GM12878 (cell line): ENCODE measurements around the gene COL11A2.

Experiments used
- CEBPB ChIP-seq, 2 experiments: fragments of 150-350 bp in 1 of 2; IDR thresholded peaks; 2 replicates each; pipeline ENCODE4 v1.6.1; 2012 to 2014; ENCODE audit warnings: low read depth in 2 of 2, low read length in 2 of 2, borderline replicate concordance in 1 of 2, inconsistent platforms in 1 of 2
- CTCF ChIP-seq, 3 experiments: IDR thresholded peaks in 2 of 3; conservative IDR thresholded peaks in 1 of 3; 2 replicates each; pipeline ENCODE4 v1.5.1; 2011; ENCODE audit warnings: low read depth in 3 of 3, low read length in 3 of 3, mild to moderate bottlenecking in 3 of 3, control low read depth in 2 of 3, moderate library complexity in 2 of 3, inconsistent platforms in 1 of 3, mixed read lengths in 1 of 3; ENCODE audit not compliant: control insufficient read depth in 2 of 3, insufficient read depth in 1 of 3; ENCODE audit errors: extremely low read depth in 1 of 3
- EP300 ChIP-seq, 2 experiments: fragments of 150-350 bp in 1 of 2; IDR thresholded peaks; 2 replicates each; pipeline ENCODE4 v1.6.1; 2011 to 2012; ENCODE audit warnings: low read depth in 2 of 2, low read length in 2 of 2, borderline replicate concordance in 1 of 2, improper control_type of control experiment in 1 of 2, inconsistent platforms in 1 of 2; ENCODE audit not compliant: control insufficient read depth in 1 of 2
- IRF3 ChIP-seq: fragments of 450-650 bp; IDR thresholded peaks from 2 replicates; pipeline ENCODE4 v1.6.1; 2014; ENCODE audit warnings: mild to moderate bottlenecking
- MAX ChIP-seq: IDR thresholded peaks from 2 replicates; pipeline ENCODE4 v1.6.1; 2012; ENCODE audit warnings: low read depth, low read length, improper control_type of control experiment
- POLR2AphosphoS5 ChIP-seq: IDR thresholded peaks from 2 replicates; pipeline ENCODE4 v1.6.1; 2011; ENCODE audit warnings: mild to moderate bottlenecking, low read length, inconsistent platforms
- REST ChIP-seq: IDR thresholded peaks from 2 replicates; pipeline ENCODE4 v1.6.1; 2012; ENCODE audit warnings: mild to moderate bottlenecking, low read depth, low read length
- SUPT20H ChIP-seq: IDR thresholded peaks from 2 replicates; pipeline ENCODE4 v1.6.1; 2011; ENCODE audit warnings: low read depth, mild to moderate bottlenecking, low read length, moderate library complexity, borderline replicate concordance; ENCODE audit not compliant: control insufficient read depth
- TAF1 ChIP-seq: IDR thresholded peaks from 2 replicates; pipeline ENCODE4 v1.6.1; 2011; ENCODE audit warnings: mild to moderate bottlenecking, low read depth, low read length, borderline replicate concordance
- USF2 ChIP-seq: IDR thresholded peaks from 2 replicates; pipeline ENCODE4 v1.6.1; 2011; ENCODE audit warnings: low read depth, low read length, improper control_type of control experiment, borderline replicate concordance

- no peak for TF ChIP-seq EP300 (IDR thresholded peaks at IDR 0.05; ENCODE audit: borderline replicate concordance in 1 of 2, control insufficient read depth in 1 of 2, low read depth in 2 of 2, low read length in 2 of 2)
- no peak for TF ChIP-seq CTCF (IDR thresholded peaks at IDR 0.05 in 2 of 3, conservative IDR thresholded peaks at IDR 0.05 in 1 of 3; ENCODE audit: control insufficient read depth in 2 of 3, extremely low read depth in 1 of 3, insufficient read depth in 1 of 3, low read depth in 3 of 3, low read length in 3 of 3)
- no peak for TF ChIP-seq USF2
- TF ChIP-seq CEBPB (IDR thresholded peaks at IDR 0.05; ENCODE audit: borderline replicate concordance in 1 of 2, low read depth in 2 of 2, low read length in 2 of 2), result no peak
- no peak for TF ChIP-seq MAX
- TF ChIP-seq IRF3, result no peak
- no peak for TF ChIP-seq TAF1
- TF ChIP-seq REST, result no peak
- no peak for TF ChIP-seq SUPT20H
- TF ChIP-seq POLR2AphosphoS5, result no peak
These were observed 26.5 kb downstream of the COL11A2 start for GRCh38 chr6:33165581-33166258.
